ENCODE results near the gene HNRNPF. TPM values are rescaled to one million over a fixed set of nuclear protein-coding genes. Genes with fewer than 3 reads are reported as not detected.

Gene HNRNPF
- polyA plus RNA-seq, 3 donors = 207 to 237 (median 223) TPM

DNA sequence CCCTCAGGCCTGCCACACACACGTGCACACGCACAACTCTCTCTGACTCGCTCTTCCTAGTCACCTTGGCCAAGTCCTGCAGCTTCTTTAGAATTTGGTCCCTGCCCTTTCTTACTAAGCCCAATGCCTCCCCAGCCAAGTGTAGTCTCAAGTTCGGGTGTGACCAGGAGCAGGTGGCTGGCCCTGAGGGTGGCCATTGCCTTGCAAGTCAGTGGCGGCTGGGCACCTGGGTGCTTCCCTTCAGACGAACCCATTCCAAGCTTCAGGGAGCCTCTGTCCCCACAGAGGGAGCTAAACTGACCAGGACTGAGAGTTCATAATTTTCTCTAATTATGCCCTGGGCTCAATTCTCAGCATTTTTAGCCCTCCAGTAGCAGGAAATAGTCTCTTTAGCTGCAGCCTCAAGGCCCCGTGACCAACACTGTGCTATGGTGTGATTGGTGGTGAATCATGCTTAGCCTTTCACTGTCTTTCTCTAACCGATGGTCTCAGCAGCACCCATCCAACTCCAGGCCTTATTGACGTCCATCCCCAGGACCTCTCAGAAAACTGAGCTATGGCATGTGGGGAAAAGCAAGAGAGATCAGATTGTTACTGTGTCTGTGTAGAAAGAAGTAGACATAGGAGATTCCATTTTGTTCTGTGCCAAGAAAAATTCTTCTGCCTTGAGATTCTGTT lies 72.2 kb downstream of the HNRNPF start:
- no peak for DNase-seq

DNA sequence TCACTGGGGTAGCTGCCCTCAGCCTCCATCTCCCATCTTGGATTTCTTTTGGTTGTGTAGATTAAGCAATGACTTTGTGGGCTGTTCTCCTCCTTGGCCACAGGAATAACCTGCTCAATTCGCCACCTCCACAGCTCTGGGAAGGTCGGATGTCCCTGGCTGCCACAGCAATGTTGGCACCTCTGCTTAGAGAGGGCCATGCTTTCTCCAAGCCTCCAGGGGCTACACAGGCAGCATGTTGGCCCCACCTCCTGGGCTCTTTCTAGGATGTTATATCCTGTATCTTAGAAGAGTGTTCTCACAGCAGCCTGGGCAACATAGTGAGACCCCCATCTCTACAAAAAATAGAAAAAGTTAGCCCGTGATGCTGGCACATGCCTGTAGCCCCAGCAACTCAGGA lies 72.9 kb downstream of the HNRNPF start:
- DNase-seq = no peak

Other genes starting within 250 kb of the HNRNPF start
- gene RASGEF1A, start 142.1 kb downstream of the HNRNPF start, polyA plus RNA-seq (ENCODE audit: insufficient read length in 3 of 3) = 1 to 10 TPM; 1.2 to 1.6 (median 1.3) TPM
- 1 to 10 TPM in 1 of 3 donors, under 1 TPM in 1, not detected in 1; 0.49 to 1.8 TPM for gene FXYD4, start 37.5 kb downstream of the HNRNPF start, polyA plus RNA-seq (ENCODE audit: insufficient read length in 3 of 3)
- gene ZNF487, start 27.9 kb upstream of the HNRNPF start, polyA plus RNA-seq (ENCODE audit: insufficient read length in 3 of 3) = 10 to 100 TPM in 2 of 3 donors, 1 to 10 TPM in 1; 9.2 to 14.7 (median 14.2) TPM
- 10 to 100 TPM; 11.7 to 13.6 (median 13.6) TPM for gene ZNF239, start 165.4 kb upstream of the HNRNPF start, polyA plus RNA-seq (ENCODE audit: insufficient read length in 3 of 3)
- 1 to 10 TPM; 4.2 to 5.8 (median 5.1) TPM for gene ZNF485, start 197.3 kb upstream of the HNRNPF start, polyA plus RNA-seq (ENCODE audit: insufficient read length in 3 of 3)
- 10 to 100 TPM; 62.8 to 65.6 (median 65.2) TPM for gene ZNF32, start 239.7 kb upstream of the HNRNPF start, polyA plus RNA-seq (ENCODE audit: insufficient read length in 3 of 3)